Left renal pelvis (tissue), 4 donors: ENCODE data around the gene NCOA4. TPM values are rescaled to one million over a fixed set of nuclear protein-coding genes. Genes with fewer than 3 reads are reported as not detected.
A peak's percentile ranks its signal among the peaks of the same experiment; 100 is the strongest.
"Not testable (repeated sequence)": the region's sequence is repeated elsewhere in the genome, so short reads cannot be mapped to it uniquely, and the experiment has no call there.

Experiments used
- DNase-seq, 4 donors: peaks; one replicate each; pipeline ENCODE4 v3.0.0-alpha.2; 2013; ENCODE audit warnings: low read depth in 4 of 4, low spot score in 3 of 4
- polyA plus RNA-seq, 4 donors: library from polyadenylated mRNA; unstranded; fragments of 120-200 nt; gene quantifications; one replicate each; pipeline ENCODE4 v1.2.1, GENCODE V29; 2013; ENCODE audit not compliant: insufficient read length in 4 of 4

The NCOA4 gene
- polyA plus RNA-seq: 100 to 1,000 TPM; 191 to 240 (median 214) TPM

- peak; percentile 93 to 97 (median 94) for DNase-seq
These were observed at the start of gene NCOA4 for GRCh38 chr10:46030091-46030937. Gene NCOA4, minus strand, starts transcription at chr10:46030623. Its CDS starts 13,943 bp downstream, at chr10:46016680.

- no peak for DNase-seq
These were observed 49.6 kb upstream of the NCOA4 start for GRCh38 chr10:46079831-46080585.

- no peak for DNase-seq
These were observed 47.4 kb upstream of the NCOA4 start for GRCh38 chr10:46077731-46078413.

- DNase-seq: no peak
These were observed 46.7 kb upstream of the NCOA4 start for GRCh38 chr10:46077141-46077554.

- DNase-seq: no peak
These were observed 45.4 kb upstream of the NCOA4 start for GRCh38 chr10:46075869-46076268.

- DNase-seq: no peak
These were observed 43.9 kb upstream of the NCOA4 start for GRCh38 chr10:46074196-46074946.

GRCh38 chr10:46073564-46073963 is 43.1 kb upstream of the NCOA4 start:
- DNase-seq: no peak

GRCh38 chr10:46070749-46071148 is 40.3 kb upstream of the NCOA4 start:
- no peak for DNase-seq

- DNase-seq: no peak
These were observed 39.5 kb upstream of the NCOA4 start for GRCh38 chr10:46069771-46070463.

- no peak for DNase-seq
These were observed 38.5 kb upstream of the NCOA4 start for GRCh38 chr10:46068905-46069304.

GRCh38 chr10:46068117-46068516 is 37.7 kb upstream of the NCOA4 start:
- no peak for DNase-seq

- DNase-seq: no peak
These were observed 33.9 kb upstream of the NCOA4 start for GRCh38 chr10:46064269-46064817.

- no peak for DNase-seq
These were observed 32.5 kb upstream of the NCOA4 start for GRCh38 chr10:46062723-46063428.

GRCh38 chr10:46060706-46061105 is 30.3 kb upstream of the NCOA4 start:
- no peak for DNase-seq

- not testable (repeated sequence) for DNase-seq
These were observed 27.5 kb upstream of the NCOA4 start for GRCh38 chr10:46057927-46058326.

GRCh38 chr10:46057038-46057437 is 26.6 kb upstream of the NCOA4 start:
- DNase-seq: no peak

GRCh38 chr10:46055771-46056170 is 25.3 kb upstream of the NCOA4 start:
- DNase-seq: no peak

GRCh38 chr10:46053534-46054434 is 23.4 kb upstream of the NCOA4 start:
- DNase-seq: no peak
